DMS 273 (cell line): ENCODE results near the gene C4orf54.

Experiments
- DNase-seq: peaks from one replicate; lab custom pipeline; 2025; ENCODE audit not compliant: unreplicated experiment; lab: John Stamatoyannopoulos, UW

C4orf54 gene

GRCh38 chr4:99657798-99658197 lies at the start of gene C4orf54:
Gene C4orf54 (minus strand): TSS chr4:99657828. CDS start chr4:99654648, 3,180 bp downstream.
- no peak for DNase-seq

- DNase-seq, result no peak
These were observed 48.3 kb upstream of the C4orf54 start for GRCh38 chr4:99705891-99706290.

- DNase-seq, result peak; percentile 92
These were observed 39.2 kb upstream of the C4orf54 start for GRCh38 chr4:99696801-99697200.

- no peak for DNase-seq
These were observed 35.5 kb upstream of the C4orf54 start for GRCh38 chr4:99693140-99693539.

- no peak for DNase-seq
These were observed 33.4 kb upstream of the C4orf54 start for GRCh38 chr4:99690990-99691389.

- no peak for DNase-seq
These were observed 32.8 kb upstream of the C4orf54 start for GRCh38 chr4:99690472-99690871.

GRCh38 chr4:99687120-99687519 lies 29.5 kb upstream of the C4orf54 start:
- DNase-seq, result peak; percentile 38

GRCh38 chr4:99685234-99685633 lies 27.6 kb upstream of the C4orf54 start:
- DNase-seq, result no peak

- peak; percentile 36 for DNase-seq
These were observed 26.3 kb upstream of the C4orf54 start for GRCh38 chr4:99683895-99684294.

- no peak for DNase-seq
These were observed 22.3 kb upstream of the C4orf54 start for GRCh38 chr4:99679976-99680375.

GRCh38 chr4:99679204-99679603 lies 21.6 kb upstream of the C4orf54 start:
- DNase-seq, result peak; percentile 90

GRCh38 chr4:99677161-99677560 lies 19.5 kb upstream of the C4orf54 start:
- DNase-seq, result no peak

- no peak for DNase-seq
These were observed 12.9 kb upstream of the C4orf54 start for GRCh38 chr4:99670409-99671073.

GRCh38 chr4:99669084-99669483 lies 11.5 kb upstream of the C4orf54 start:
- no peak for DNase-seq

- no peak for DNase-seq
These were observed 10.8 kb upstream of the C4orf54 start for GRCh38 chr4:99668472-99668871.

- peak; percentile 28 for DNase-seq
These were observed 8.4 kb upstream of the C4orf54 start for GRCh38 chr4:99665983-99666382.

GRCh38 chr4:99664716-99665115 lies 7.1 kb upstream of the C4orf54 start:
- DNase-seq, result no peak

GRCh38 chr4:99661907-99662306 lies 4.3 kb upstream of the C4orf54 start:
- no peak for DNase-seq

- DNase-seq, result no peak
These were observed 1.0 kb upstream of the C4orf54 start for GRCh38 chr4:99658666-99659065.

- DNase-seq, result peak; percentile 46
These were observed 2.1 kb downstream of the C4orf54 start for GRCh38 chr4:99655308-99656081.

GRCh38 chr4:99654361-99654761 lies 3.3 kb downstream of the C4orf54 start:
- no peak for DNase-seq

GRCh38 chr4:99653916-99654315 lies 3.7 kb downstream of the C4orf54 start:
- no peak for DNase-seq
